Fibroblast of skin of left quadriceps (primary cell): Measurements from ENCODE around the gene DAB2IP.

Experiments
- DNase-seq, 2 experiments: peaks; one replicate each; pipeline ENCODE4 v3.0.0-alpha.2; 2013; ENCODE audit warnings: low read depth in 2 of 2

Gene DAB2IP

GRCh38 chr9:121776001-121776738 lies 124.7 kb downstream of the DAB2IP start:
- DNase-seq, result no peak

- no peak for DNase-seq
These were observed 125.6 kb downstream of the DAB2IP start for GRCh38 chr9:121776739-121777637.

- DNase-seq, result no peak
These were observed 127.1 kb downstream of the DAB2IP start for GRCh38 chr9:121778252-121779225.

- no peak for DNase-seq
These were observed 128.1 kb downstream of the DAB2IP start for GRCh38 chr9:121779381-121780117.

- no peak for DNase-seq
These were observed 129.0 kb downstream of the DAB2IP start for GRCh38 chr9:121780177-121781040.

- no peak for DNase-seq
These were observed 129.7 kb downstream of the DAB2IP start for GRCh38 chr9:121781145-121781548.

GRCh38 chr9:121781701-121782464 lies 130.4 kb downstream of the DAB2IP start:
- DNase-seq, result no peak

GRCh38 chr9:121782514-121783110 lies 131.2 kb downstream of the DAB2IP start:
- DNase-seq, result no peak

GRCh38 chr9:121783111-121783510 lies 131.7 kb downstream of the DAB2IP start:
- DNase-seq, result no peak

- no peak for DNase-seq
These were observed 132.4 kb downstream of the DAB2IP start for GRCh38 chr9:121783521-121784507.

- no peak for DNase-seq
These were observed 133.4 kb downstream of the DAB2IP start for GRCh38 chr9:121784731-121785411.

- no peak for DNase-seq
These were observed 134.5 kb downstream of the DAB2IP start for GRCh38 chr9:121785673-121786542.

- DNase-seq, result no peak
These were observed 135.1 kb downstream of the DAB2IP start for GRCh38 chr9:121786543-121786948.

GRCh38 chr9:121786998-121787422 lies 135.6 kb downstream of the DAB2IP start:
- DNase-seq, result no peak

- DNase-seq, result no peak
These were observed 137.4 kb downstream of the DAB2IP start for GRCh38 chr9:121788686-121789366.
